IMR-90 (cell line): ENCODE results near the gene C4B. TPM values are rescaled to one million over a fixed set of nuclear protein-coding genes. Genes with fewer than 3 reads are reported as not detected.

Source experiments
- ATAC-seq: fragments of 200-7000 bp; cut with Tn5 transposase; 2 replicates; pipeline ENCODE4 v1.9.1; 2020; ENCODE audit warnings: low read depth, mild to moderate bottlenecking, moderate library complexity
- BruUV-seq: library from RNA; stranded (reverse); fragments of 400-500 nt; replicated peaks from 2 replicates; lab custom pipeline; 2021; lab: Mats Ljungman, UMichigan
- CTCF ChIA-PET: fragments of 300-600 bp; formaldehyde crosslinking; extraction: SDS; loops from one replicate; lab custom pipeline; 2021; ENCODE audit warnings: antibody characterized with exemption; lab: Yijun Ruan, JAX
- POLR2A ChIA-PET: fragments of 300-600 bp; sonication (Branson Sonifier 250); formaldehyde crosslinking; loops from one replicate; lab custom pipeline; 2022; ENCODE audit warnings: antibody characterized with exemption; ENCODE audit not compliant: unreplicated experiment; lab: Charles Lee
- DNase-seq: peaks from one replicate; pipeline ENCODE4 v3.0.0; 2013
- H2AFZ ChIP-seq: replicated peaks from 2 replicates; pipeline ENCODE3; 2013; ENCODE audit warnings: low read length, mild to moderate bottlenecking; ENCODE audit not compliant: poor library complexity
- H2AK5ac ChIP-seq: 2 replicates; pipeline ENCODE4 v1.6.1; 2013; ENCODE audit warnings: low read depth, low read length, inconsistent platforms
- H2AK9ac ChIP-seq: replicated peaks from 2 replicates; pipeline ENCODE3; 2013; ENCODE audit warnings: mild to moderate bottlenecking, low read depth, low read length, moderate library complexity; ENCODE audit not compliant: poor library complexity
- H2BK120ac ChIP-seq: 2 replicates; pipeline ENCODE4 v1.6.1; 2013; ENCODE audit warnings: low read depth, low read length, inconsistent platforms
- H2BK15ac ChIP-seq: 3 replicates; pipeline ENCODE4 v1.6.1; 2013; ENCODE audit warnings: low read depth, low read length, inconsistent platforms
- H2BK20ac ChIP-seq: 2 replicates; pipeline ENCODE4 v1.6.1; 2013; ENCODE audit warnings: low read depth, mild to moderate bottlenecking, inconsistent platforms, low read length, moderate library complexity
- H2BK5ac ChIP-seq: 2 replicates; pipeline ENCODE4 v1.6.1; 2013; ENCODE audit warnings: mild to moderate bottlenecking, low read depth, low read length, inconsistent platforms; ENCODE audit not compliant: poor library complexity, severe bottlenecking
- H3K14ac ChIP-seq: replicated peaks from 2 replicates; pipeline ENCODE4 v1.6.1; 2013; ENCODE audit warnings: low read depth, low read length, inconsistent platforms
- H3K18ac ChIP-seq: 2 replicates; pipeline ENCODE4 v1.6.1; 2013; ENCODE audit warnings: low read depth, low read length, control low read depth
- H3K23ac ChIP-seq: 2 replicates; pipeline ENCODE4 v1.6.1; 2013; ENCODE audit warnings: low read depth, low read length, inconsistent platforms
- H3K27ac ChIP-seq: 2 replicates; pipeline ENCODE4 v1.5.1; 2013; ENCODE audit warnings: mild to moderate bottlenecking, control low read depth, low read length; ENCODE audit not compliant: insufficient read depth
- H3K27me3 ChIP-seq: 2 replicates; pipeline ENCODE4 v1.6.1; 2013; ENCODE audit warnings: low read length; ENCODE audit not compliant: control insufficient read depth, insufficient read depth
- H3K36me3 ChIP-seq: 2 replicates; pipeline ENCODE4 v1.6.1; 2013; ENCODE audit warnings: low read length, mixed read lengths; ENCODE audit not compliant: control insufficient read depth, insufficient read depth
- H3K4ac ChIP-seq: 2 replicates; pipeline ENCODE4 v1.6.1; 2013; ENCODE audit warnings: low read depth, low read length, inconsistent platforms
- H3K4me1 ChIP-seq: 2 replicates; pipeline ENCODE4 v1.6.1; 2013; ENCODE audit warnings: low read length, mixed read lengths; ENCODE audit not compliant: control insufficient read depth, insufficient read depth
- H3K4me2 ChIP-seq: 2 replicates; pipeline ENCODE4 v1.6.1; 2013; ENCODE audit warnings: low read depth, mild to moderate bottlenecking, control low read depth, low read length, moderate library complexity
- H3K4me3 ChIP-seq: 2 replicates; pipeline ENCODE4 v1.5.1; 2013; ENCODE audit warnings: low read depth, mild to moderate bottlenecking, control low read depth, low read length, moderate library complexity; ENCODE audit not compliant: insufficient read depth
- H3K56ac ChIP-seq: 2 replicates; pipeline ENCODE4 v1.6.1; 2013; ENCODE audit warnings: low read length, inconsistent platforms; ENCODE audit not compliant: insufficient read depth; ENCODE audit errors: extremely low read depth
- H3K79me1 ChIP-seq, 2 experiments: 2 replicates each; pipeline ENCODE4 v1.6.1; 2013; ENCODE audit warnings: low read length in 2 of 2, inconsistent platforms in 1 of 2, low read depth in 1 of 2
- H3K9ac ChIP-seq: 2 replicates; pipeline ENCODE4 v1.6.1; 2013; ENCODE audit warnings: low read depth, low read length, control low read depth
- H3K9me1 ChIP-seq: 2 replicates; pipeline ENCODE4 v1.6.1; 2013; ENCODE audit warnings: low read length, inconsistent platforms; ENCODE audit not compliant: insufficient read depth
- H3K9me3 ChIP-seq: 2 replicates; pipeline ENCODE4 v1.6.1; 2013; ENCODE audit warnings: low read length; ENCODE audit not compliant: control insufficient read depth, insufficient read depth
- H4K20me1 ChIP-seq: 2 replicates; pipeline ENCODE4 v1.6.1; 2013; ENCODE audit warnings: low read length, inconsistent platforms; ENCODE audit not compliant: insufficient read depth
- H4K5ac ChIP-seq: 2 replicates; pipeline ENCODE4 v1.6.1; 2013; ENCODE audit warnings: mild to moderate bottlenecking, low read depth, low read length, control low read depth
- H4K8ac ChIP-seq, 2 experiments: 2 replicates each; pipeline ENCODE4 v1.6.1; 2013; ENCODE audit warnings: low read depth in 2 of 2, low read length in 2 of 2, control low read depth in 1 of 2, inconsistent platforms in 1 of 2
- H4K91ac ChIP-seq: 2 replicates; pipeline ENCODE4 v1.6.1; 2013; ENCODE audit warnings: low read depth, low read length, inconsistent platforms; ENCODE audit not compliant: insufficient read depth
- BHLHE40 ChIP-seq: fragments of 150-350 bp; IDR thresholded peaks from 2 replicates; pipeline ENCODE4 v1.6.1; 2016; ENCODE audit warnings: mild to moderate bottlenecking, low read depth, low read length
- CEBPB ChIP-seq: IDR thresholded peaks from 2 replicates; pipeline ENCODE4 v1.6.1; 2012; ENCODE audit warnings: low read depth, low read length, improper control_type of control experiment
- CHD1 ChIP-seq: IDR thresholded peaks from 2 replicates; pipeline ENCODE4 v1.6.1; 2012; ENCODE audit warnings: low read depth, low read length, improper control_type of control experiment
- CTCF ChIP-seq: conservative IDR thresholded peaks from 2 replicates; pipeline ENCODE4 v1.5.1; 2012; ENCODE audit warnings: mild to moderate bottlenecking, low read depth, low read length, improper control_type of control experiment
- ELK1 ChIP-seq: fragments of 150-350 bp; IDR thresholded peaks from 2 replicates; pipeline ENCODE4 v1.6.1; 2016; ENCODE audit warnings: low read depth, mild to moderate bottlenecking, low read length, moderate library complexity, borderline replicate concordance
- FOS ChIP-seq: fragments of 150-350 bp; IDR thresholded peaks from 2 replicates; pipeline ENCODE4 v1.6.1; 2016; ENCODE audit warnings: low read depth, low read length
- MAFK ChIP-seq: IDR thresholded peaks from 2 replicates; pipeline ENCODE4 v1.6.1; 2012; ENCODE audit warnings: low read depth, low read length, improper control_type of control experiment
- MAZ ChIP-seq: IDR thresholded peaks from 2 replicates; pipeline ENCODE4 v1.6.1; 2012; ENCODE audit warnings: low read depth, mild to moderate bottlenecking, low read length, improper control_type of control experiment, moderate library complexity, borderline replicate concordance
- MXI1 ChIP-seq: IDR thresholded peaks from 2 replicates; pipeline ENCODE4 v1.6.1; 2012; ENCODE audit warnings: low read depth, mild to moderate bottlenecking, low read length, moderate library complexity, borderline replicate concordance
- NFE2L2 ChIP-seq: fragments of 150-350 bp; IDR thresholded peaks from 2 replicates; pipeline ENCODE4 v1.6.1; 2016; ENCODE audit warnings: low read depth, mild to moderate bottlenecking, low read length
- POLR2A ChIP-seq: IDR thresholded peaks from 2 replicates; pipeline ENCODE4 v1.6.1; 2012; ENCODE audit warnings: mild to moderate bottlenecking, low read depth, low read length
- RAD21 ChIP-seq: IDR thresholded peaks from 2 replicates; pipeline ENCODE4 v1.6.1; 2012; ENCODE audit warnings: low read length, improper control_type of control experiment
- RCOR1 ChIP-seq: IDR thresholded peaks from 2 replicates; pipeline ENCODE4 v1.6.1; 2012; ENCODE audit warnings: mild to moderate bottlenecking, low read length, improper control_type of control experiment; ENCODE audit not compliant: insufficient replicate concordance
- RFX5 ChIP-seq: IDR thresholded peaks from 2 replicates; pipeline ENCODE4 v1.8.0; 2012; ENCODE audit warnings: low read depth, mild to moderate bottlenecking, low read length, moderate library complexity
- SMC3 ChIP-seq: fragments of 150-350 bp; IDR thresholded peaks from 2 replicates; pipeline ENCODE4 v1.6.1; 2016; ENCODE audit warnings: low read depth, mild to moderate bottlenecking, antibody characterized with exemption, low read length, moderate library complexity
- USF2 ChIP-seq: fragments of 150-350 bp; IDR thresholded peaks from 2 replicates; pipeline ENCODE4 v1.6.1; 2017; ENCODE audit warnings: mild to moderate bottlenecking, antibody characterized with exemption, low read length, low read depth
- WGBS, 2 experiments: methylation state at CpG; one replicate each; pipeline versions ENCODE4 v1.1.5 to v1.1.7; 2013; ENCODE audit warnings: missing lambda C conversion rate in 2 of 2; ENCODE audit not compliant: insufficient read length in 1 of 2; ENCODE audit errors: extremely low coverage in 2 of 2; 5-methylcytosine and 5-hydroxymethylcytosine counted together
- dilution Hi-C: fragments of 300-500 bp; cut with HindIII; formaldehyde crosslinking; loops from one replicate; pipeline ENCODE4 v1.14.3; 2018; ENCODE audit warnings: low sequenced_read_pairs; ENCODE audit not compliant: unreplicated experiment
- in situ Hi-C: fragments of 300-500 bp; cut with MboI; formaldehyde crosslinking; loops from 3 replicates; pipeline ENCODE4 v1.14.3; 2019; ENCODE audit warnings: low sequenced_read_pairs, inconsistent platforms, mixed read lengths
- intact Hi-C: fragments of 100-400 bp; cut with micrococcal nuclease; formaldehyde crosslinking; loops from 2 replicates; pipeline ENCODE4 v1.10.0; 2022
- polyA plus RNA-seq, 3 experiments: library from polyadenylated mRNA; depleted of rRNA; stranded (reverse); fragments of >200 nt; gene quantifications; 2 replicates each; pipeline ENCODE4 v1.2.3, GENCODE V29; 2012; ENCODE audit warnings: low replicate concordance in 1 of 3
- total RNA-seq: library from RNA; depleted of rRNA; stranded (reverse); fragments of >200 nt; gene quantifications from 2 replicates; pipeline ENCODE4 v1.2.3, GENCODE V29; 2012

Gene C4B
- total and polyA plus RNA-seq, 2 of the 4 experiments (the other 2 are of a cell fraction): 0.54 to 4.2 TPM

GRCh38 chr6:31966506-31966905, 48.1 kb upstream of the C4B start:
- 93% methylated on average over 5 of the region's 7 CpGs; no CpG with 5 or more reads in 1 of the 2 experiments for WGBS, 2 experiments

More at GRCh38 chr6:31966506-31966905, 48.1 kb upstream of the C4B start:
- Histone ChIP-seq H2BK20ac (no peak overlapping the region), H3K23ac (no peak overlapping the region), H3K9me3 (no peaks in the 10 kb centered on the region), H3K4me3 (no peak overlapping the region), H4K8ac (no peak overlapping the region), H3K18ac (no peak overlapping the region), H2AK9ac (no peak overlapping the region), H2AK5ac (no peak overlapping the region), H4K91ac (no peak overlapping the region), H3K4me1 (peaks cover 8% of the 10 kb centered on the region), H3K9ac (no peak overlapping the region), H3K14ac (no peak overlapping the region), H3K56ac (no peak overlapping the region), H3K79me1 (peaks cover 9 to 27% of the 10 kb centered on the region in 2 experiments), H3K36me3 (peaks cover 73% of the 10 kb centered on the region), H3K4ac (no peak overlapping the region), H2AFZ (no peak overlapping the region), H4K20me1 (no peaks in the 10 kb centered on the region), H3K27me3 (no peaks in the 10 kb centered on the region), H3K27ac (no peak overlapping the region), H2BK15ac (no peak overlapping the region), H3K4me2 (no peak overlapping the region), H2BK120ac (no peak overlapping the region), H4K5ac (no peak overlapping the region), H2BK5ac (no peak overlapping the region), H3K9me1 (peaks cover under 1% of the 10 kb centered on the region; the same call in 1 of the 2 replicates)
- DNase-seq: no peak
- ChIA-PET POLR2A (no interaction called here), CTCF (no interaction called here)
- no peak for ATAC-seq
- BruUV-seq: no TSS peak
- in situ Hi-C loops: no loop called here
- intact Hi-C loops: no loop called here
- dilution Hi-C loops: no loop called here
- no peak for TF ChIP-seq CTCF
- no peak for TF ChIP-seq NFE2L2
- TF ChIP-seq ELK1: no peak
- no peak for TF ChIP-seq MAFK
- no peak for TF ChIP-seq RAD21
- TF ChIP-seq MAZ: no peak
- TF ChIP-seq MXI1: no peak
- no peak for TF ChIP-seq FOS
- no peak for TF ChIP-seq RFX5
- no peak for TF ChIP-seq RCOR1
- no peak for TF ChIP-seq CHD1
- no peak for TF ChIP-seq SMC3
- no peak for TF ChIP-seq USF2
- no peak for TF ChIP-seq BHLHE40
- TF ChIP-seq CEBPB: no peak
- TF ChIP-seq POLR2A: no peak
